ENCODE data around the gene GSC2. TPM values are rescaled to one million over a fixed set of nuclear protein-coding genes. Genes with fewer than 3 reads are reported as not detected.

The GSC2 gene
- total RNA-seq, 1 donor from 2014 or later: not detected

GRCh38 chr22:19106886-19107729 lies 43.0 kb downstream of the GSC2 start:
- H4K20me1 ChIP-seq (ENCODE audit: low read depth): peaks cover 90% of the 10 kb centered on the region
- Mint-ChIP-seq H3K27me3 (ENCODE audit: insufficient read depth, low read depth) (peaks cover 2% of the 10 kb centered on the region), H3K4me3 (no peak overlapping the region), H3K36me3 (peaks cover 6% of the 10 kb centered on the region), H3K4me1 (peaks cover 42% of the 10 kb centered on the region), H3K9me3 (peaks cover under 1% of the 10 kb centered on the region), H3K27ac (no peak overlapping the region)
- H3K27ac ChIP-seq: no peak overlapping the region
- TF ChIP-seq EZH2 (IDR thresholded peaks at IDR 0.05) (no peak), EZH2phosphoT487 (IDR thresholded peaks at IDR 0.05) (no peak), CTCF (IDR thresholded peaks at IDR 0.05) (no peak)
- peaks cover 6% of the 10 kb centered on the region for H3F3A ChIP-seq (ENCODE audit: low read depth)
- no peak overlapping the region for H3K4me2 ChIP-seq
- no peak overlapping the region for H2AFZ ChIP-seq (replicated peaks)
- no peaks in the 10 kb centered on the region for H3K27me3 ChIP-seq
- H3K36me3 ChIP-seq: no peaks in the 10 kb centered on the region
- no peak for DNase-seq (ENCODE audit: low spot score)
- no peaks in the 10 kb centered on the region for H3K9me3 ChIP-seq (ENCODE audit: low read depth)
- peaks cover 20% of the 10 kb centered on the region for H3K4me1 ChIP-seq
- peaks cover 100% of the 10 kb centered on the region for H3K79me2 ChIP-seq (ENCODE audit: low read depth)
- H3K9ac ChIP-seq: no peak overlapping the region
- H3K4me3 ChIP-seq: no peak overlapping the region

- H3K27ac ChIP-seq: no peak overlapping the region
- no peak overlapping the region for H3K4me3 ChIP-seq
- peak overlapping the region; percentile 92 for H3K27ac Mint-ChIP-seq
- H3K9me3 ChIP-seq (ENCODE audit: low read depth): no peaks in the 10 kb centered on the region
- H3F3A ChIP-seq (ENCODE audit: low read depth): no peaks in the 10 kb centered on the region
- H3K4me1 Mint-ChIP-seq: peaks cover 39% of the 10 kb centered on the region
- no peaks in the 10 kb centered on the region for H3K36me3 ChIP-seq
- peaks cover 80% of the 10 kb centered on the region for H4K20me1 ChIP-seq (ENCODE audit: low read depth)
- H3K4me2 ChIP-seq: no peak overlapping the region
- H3K27me3 ChIP-seq: no peaks in the 10 kb centered on the region
- H3K9ac ChIP-seq: no peak overlapping the region
- no peak overlapping the region for H3K4me3 Mint-ChIP-seq
- H3K4me1 ChIP-seq: peaks cover 13% of the 10 kb centered on the region
- peak; percentile 47 for DNase-seq (ENCODE audit: low spot score)
- peaks cover 99% of the 10 kb centered on the region for H3K79me2 ChIP-seq (ENCODE audit: low read depth)
- no peak overlapping the region for H2AFZ ChIP-seq (replicated peaks)
- H3K36me3 Mint-ChIP-seq: peaks cover 10% of the 10 kb centered on the region
- TF ChIP-seq EZH2phosphoT487 (IDR thresholded peaks at IDR 0.05) (no peak), EZH2 (IDR thresholded peaks at IDR 0.05) (no peak), CTCF (IDR thresholded peaks at IDR 0.05) (peak; percentile 32)
- peaks cover 4% of the 10 kb centered on the region for H3K9me3 Mint-ChIP-seq
- peaks cover 2% of the 10 kb centered on the region for H3K27me3 Mint-ChIP-seq (ENCODE audit: insufficient read depth, low read depth)
Observed at GRCh38 chr22:19105867-19106802, 44.0 kb downstream of the GSC2 start.

GRCh38 chr22:19105456-19105855 lies 44.6 kb downstream of the GSC2 start:
- Histone ChIP-seq H3K9ac (no peak overlapping the region), H3K4me3 (no peak overlapping the region), H3K27ac (no peak overlapping the region), H3K27me3 (no peaks in the 10 kb centered on the region), H3K79me2 (ENCODE audit: low read depth) (peaks cover 99% of the 10 kb centered on the region), H3K36me3 (no peaks in the 10 kb centered on the region), H4K20me1 (ENCODE audit: low read depth) (peaks cover 73% of the 10 kb centered on the region), H2AFZ (replicated peaks) (no peak overlapping the region), H3K4me2 (no peak overlapping the region), H3K4me1 (peaks cover 7% of the 10 kb centered on the region), H3F3A (ENCODE audit: low read depth) (no peaks in the 10 kb centered on the region), H3K9me3 (ENCODE audit: low read depth) (no peaks in the 10 kb centered on the region)
- peaks cover 4% of the 10 kb centered on the region for H3K9me3 Mint-ChIP-seq
- peaks cover 34% of the 10 kb centered on the region for H3K4me1 Mint-ChIP-seq
- peaks cover 12% of the 10 kb centered on the region for H3K36me3 Mint-ChIP-seq
- no peak for DNase-seq (ENCODE audit: low spot score)
- TF ChIP-seq EZH2phosphoT487 (IDR thresholded peaks at IDR 0.05) (no peak), EZH2 (IDR thresholded peaks at IDR 0.05) (no peak), CTCF (IDR thresholded peaks at IDR 0.05) (no peak)
- peaks cover 2% of the 10 kb centered on the region for H3K27me3 Mint-ChIP-seq (ENCODE audit: insufficient read depth, low read depth)
- H3K4me3 Mint-ChIP-seq: no peak overlapping the region
- H3K27ac Mint-ChIP-seq: no peak overlapping the region

All from neural progenitor cell (in vitro differentiated cells).